ENCODE data around the gene SHROOM3. TPM values are rescaled to one million over a fixed set of nuclear protein-coding genes. Genes with fewer than 3 reads are reported as not detected.
"Not testable (repeated sequence)": the region's sequence is repeated elsewhere in the genome, so short reads cannot be mapped to it uniquely, and the experiment has no call there.

The SHROOM3 gene
- total and polyA plus RNA-seq, 4 donors, result 14.4 to 75.1 (median 47.3) TPM

GRCh38 chr4:76726176-76726575 is 291.1 kb downstream of the SHROOM3 start:
- H3K27ac ChIP-seq (ENCODE audit: low read depth in 1 of 2, low read length in 1 of 2), result no peak overlapping the region
- H3K27me3 ChIP-seq (ENCODE audit: control insufficient read depth in 3 of 3, insufficient read depth in 3 of 3, low read length in 2 of 3), result no peaks in the 10 kb centered on the region
- H3K9me3 ChIP-seq (ENCODE audit: control insufficient read depth in 4 of 4, insufficient read depth in 3 of 4, low read length in 3 of 4), result no peaks in the 10 kb centered on the region
- DNase-seq, result no peak
- ATAC-seq (ENCODE audit: insufficient read depth, low FRiP score), result no peak
- no peak for TF ChIP-seq CTCF (IDR thresholded peaks at IDR 0.05; ENCODE audit: control extremely low read depth, extremely low read depth)
- peaks cover 0 to 8% (median 6%) of the 10 kb centered on the region in 5 donors for H3K4me1 ChIP-seq (ENCODE audit: control insufficient read depth in 5 of 5, insufficient read depth in 5 of 5, low read length in 5 of 5)
- H3K4me3 ChIP-seq, result no peak overlapping the region
- 92 to 96% methylated on average over 1 of the region's 1 CpG for WGBS, 2 donors
- no peak overlapping the region for H3K9ac ChIP-seq (ENCODE audit: insufficient read depth in 1 of 2, low read length in 2 of 2)
- peaks cover 0 to 1% (median 0%) of the 10 kb centered on the region in 4 donors for H3K36me3 ChIP-seq (ENCODE audit: control insufficient read depth in 4 of 4, insufficient read depth in 4 of 4, low read length in 4 of 4)

GRCh38 chr4:76726631-76727030 is 291.6 kb downstream of the SHROOM3 start:
- DNase-seq, result no peak
- no peak overlapping the region for H3K27ac ChIP-seq (ENCODE audit: low read depth in 1 of 2, low read length in 1 of 2)
- H3K27me3 ChIP-seq (ENCODE audit: control insufficient read depth in 3 of 3, insufficient read depth in 3 of 3, low read length in 2 of 3), result no peaks in the 10 kb centered on the region
- ATAC-seq (ENCODE audit: insufficient read depth, low FRiP score), result no peak
- no peaks in the 10 kb centered on the region for H3K9me3 ChIP-seq (ENCODE audit: control insufficient read depth in 4 of 4, insufficient read depth in 3 of 4, low read length in 3 of 4)
- H3K9ac ChIP-seq (ENCODE audit: insufficient read depth in 1 of 2, low read length in 2 of 2), result no peak overlapping the region
- WGBS, 2 donors, result 82 to 84% methylated on average over 5 of the region's 5 CpGs
- peaks cover 0 to 2% (median 0%) of the 10 kb centered on the region in 4 donors for H3K36me3 ChIP-seq (ENCODE audit: control insufficient read depth in 4 of 4, insufficient read depth in 4 of 4, low read length in 4 of 4)
- peaks cover 0 to 8% (median 6%) of the 10 kb centered on the region in 5 donors for H3K4me1 ChIP-seq (ENCODE audit: control insufficient read depth in 5 of 5, insufficient read depth in 5 of 5, low read length in 5 of 5)
- no peak for TF ChIP-seq CTCF (IDR thresholded peaks at IDR 0.05; ENCODE audit: control extremely low read depth, extremely low read depth)
- no peak overlapping the region for H3K4me3 ChIP-seq

GRCh38 chr4:76727934-76728333 is 292.9 kb downstream of the SHROOM3 start:
- not testable (repeated sequence) for H3K27me3 ChIP-seq (ENCODE audit: control insufficient read depth in 3 of 3, insufficient read depth in 3 of 3, low read length in 2 of 3); H3K9ac ChIP-seq (ENCODE audit: insufficient read depth in 1 of 2, low read length in 2 of 2); ATAC-seq (ENCODE audit: insufficient read depth, low FRiP score); DNase-seq; H3K4me3 ChIP-seq; H3K9me3 ChIP-seq (ENCODE audit: control insufficient read depth in 4 of 4, insufficient read depth in 3 of 4, low read length in 3 of 4); H3K27ac ChIP-seq (ENCODE audit: low read depth in 1 of 2, low read length in 1 of 2); H3K36me3 ChIP-seq (ENCODE audit: control insufficient read depth in 4 of 4, insufficient read depth in 4 of 4, low read length in 4 of 4)
- peaks cover 0 to 12% (median 7%) of the 10 kb centered on the region in 5 donors for H3K4me1 ChIP-seq (ENCODE audit: control insufficient read depth in 5 of 5, insufficient read depth in 5 of 5, low read length in 5 of 5)
- 75 to 85% methylated on average over 5 of the region's 5 CpGs for WGBS, 2 donors

- Histone ChIP-seq H3K27me3 (ENCODE audit: control insufficient read depth in 3 of 3, insufficient read depth in 3 of 3, low read length in 2 of 3) (no peaks in the 10 kb centered on the region), H3K9ac (ENCODE audit: insufficient read depth in 1 of 2, low read length in 2 of 2) (no peak overlapping the region), H3K4me3 (no peak overlapping the region), H3K27ac (ENCODE audit: low read depth in 1 of 2, low read length in 1 of 2) (no peak overlapping the region), H3K4me1 (ENCODE audit: control insufficient read depth in 5 of 5, insufficient read depth in 5 of 5, low read length in 5 of 5) (peaks cover 0 to 8% (median 0%) of the 10 kb centered on the region in 5 donors), H3K9me3 (ENCODE audit: control insufficient read depth in 4 of 4, insufficient read depth in 3 of 4, low read length in 3 of 4) (no peaks in the 10 kb centered on the region), H3K36me3 (ENCODE audit: control insufficient read depth in 4 of 4, insufficient read depth in 4 of 4, low read length in 4 of 4) (peaks cover 0 to 2% (median 0%) of the 10 kb centered on the region in 4 donors)
- ATAC-seq (ENCODE audit: insufficient read depth, low FRiP score), result no peak
- WGBS, 2 donors, result 69 to 73% methylated on average over 1 of the region's 1 CpG
- no peak for DNase-seq
- no peak for TF ChIP-seq CTCF (IDR thresholded peaks at IDR 0.05; ENCODE audit: control extremely low read depth, extremely low read depth)
These were observed 294.4 kb downstream of the SHROOM3 start for GRCh38 chr4:76729460-76729859.
